Activated T-helper 17 cell treated with anti-CD3 and anti-CD28 coated beads, Interleukin-2, amount 50 U/mL, for 72 hours (primary cell): ENCODE results near the gene SLC22A16. TPM values are rescaled to one million over a fixed set of nuclear protein-coding genes. Genes with fewer than 3 reads are reported as not detected.
A peak's percentile ranks its signal among the peaks of the same experiment; 100 is the strongest.
"Not testable (repeated sequence)": the region's sequence is repeated elsewhere in the genome, so short reads cannot be mapped to it uniquely, and the experiment has no call there.

Experiments
- ATAC-seq: fragments of 150-1000 bp; cut with Tn5 transposase; replicated peaks from 2 replicates; pipeline ENCODE4 v1.10.0; 2021; ENCODE audit warnings: mild to moderate bottlenecking, moderate library complexity
- H3K27ac Mint-ChIP-seq: one replicate; pipeline ENCODE4 v1.8.0; 2022; ENCODE audit warnings: mixed read lengths
- H3K27me3 Mint-ChIP-seq: one replicate; pipeline ENCODE4 v1.8.0; 2022; ENCODE audit warnings: mixed read lengths
- H3K36me3 Mint-ChIP-seq: one replicate; pipeline ENCODE4 v1.8.0; 2022; ENCODE audit warnings: low read depth, mild to moderate bottlenecking, mixed read lengths
- H3K4me1 Mint-ChIP-seq: one replicate; pipeline ENCODE4 v1.8.0; 2022; ENCODE audit warnings: mixed read lengths
- H3K4me3 Mint-ChIP-seq: one replicate; pipeline ENCODE4 v1.8.0; 2022; ENCODE audit warnings: mild to moderate bottlenecking, mixed read lengths
- H3K9me3 Mint-ChIP-seq: one replicate; pipeline ENCODE4 v1.8.0; 2022; ENCODE audit warnings: mixed read lengths
- total RNA-seq, 2 donors: library from RNA; stranded (reverse); gene quantifications; one replicate each; pipeline ENCODE4 v1.2.3, GENCODE V29; 2022

Gene SLC22A16
- total RNA-seq, 2 donors from 2014 or later = not detected

DNA sequence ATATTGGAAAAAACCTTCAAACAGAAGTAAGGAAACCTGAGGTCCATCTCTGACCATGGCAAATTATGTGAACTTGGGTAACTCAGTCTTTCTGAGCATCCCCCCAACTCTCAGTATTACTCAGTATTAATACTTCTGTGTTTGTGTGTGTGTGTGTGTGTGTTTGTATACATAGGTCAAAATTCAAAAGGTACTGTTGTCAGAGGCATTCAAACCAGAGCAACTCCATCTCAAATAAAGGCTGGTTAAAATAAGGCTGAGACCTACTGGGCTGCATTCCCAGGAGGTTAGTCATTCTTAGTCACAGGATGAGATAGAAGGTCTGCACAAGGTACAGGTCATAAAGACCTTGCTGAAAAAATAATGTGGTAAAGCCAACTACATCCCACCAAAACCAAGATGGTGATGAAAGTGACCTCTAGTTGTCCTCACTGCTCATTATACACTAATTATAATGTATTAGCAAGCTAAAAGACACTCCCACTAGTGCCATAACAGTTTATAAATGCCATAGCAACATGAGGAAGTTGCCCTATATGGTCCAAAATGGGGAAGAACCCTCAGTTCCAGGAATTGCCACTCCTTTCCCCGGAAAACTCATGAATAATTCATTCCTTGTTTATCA lies 33.3 kb upstream of the SLC22A16 start:
- no peak overlapping the region for H3K4me3 Mint-ChIP-seq
- H3K27me3 Mint-ChIP-seq = peaks cover 16% of the 10 kb centered on the region
- H3K4me1 Mint-ChIP-seq = peaks cover 4% of the 10 kb centered on the region
- peak; percentile 78 for ATAC-seq
- no peaks in the 10 kb centered on the region for H3K36me3 Mint-ChIP-seq
- H3K27ac Mint-ChIP-seq = no peak overlapping the region
- H3K9me3 Mint-ChIP-seq = no peaks in the 10 kb centered on the region

DNA sequence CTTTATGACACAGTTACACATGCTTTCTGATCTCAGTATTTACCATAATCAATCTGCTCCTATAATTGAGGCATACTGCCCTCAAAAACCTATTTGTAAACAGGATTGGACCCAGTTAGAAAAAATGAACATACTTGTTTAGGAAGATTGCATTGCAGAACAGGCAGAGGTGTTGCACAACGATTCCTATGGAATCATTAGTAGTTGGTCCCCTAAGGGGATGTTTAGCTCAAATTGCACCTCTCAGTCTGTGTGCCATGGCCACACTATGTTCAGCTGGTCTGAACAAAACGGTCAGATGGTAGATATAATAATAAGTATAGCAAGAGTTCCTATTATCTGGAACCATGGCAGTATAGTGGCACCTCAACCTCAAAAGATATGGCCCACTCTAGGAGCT lies 28.5 kb upstream of the SLC22A16 start:
- H3K4me3 Mint-ChIP-seq, H3K4me1 Mint-ChIP-seq, H3K36me3 Mint-ChIP-seq, ATAC-seq, H3K9me3 Mint-ChIP-seq, H3K27ac Mint-ChIP-seq: not testable (repeated sequence)
- H3K27me3 Mint-ChIP-seq = peaks cover 16% of the 10 kb centered on the region

DNA sequence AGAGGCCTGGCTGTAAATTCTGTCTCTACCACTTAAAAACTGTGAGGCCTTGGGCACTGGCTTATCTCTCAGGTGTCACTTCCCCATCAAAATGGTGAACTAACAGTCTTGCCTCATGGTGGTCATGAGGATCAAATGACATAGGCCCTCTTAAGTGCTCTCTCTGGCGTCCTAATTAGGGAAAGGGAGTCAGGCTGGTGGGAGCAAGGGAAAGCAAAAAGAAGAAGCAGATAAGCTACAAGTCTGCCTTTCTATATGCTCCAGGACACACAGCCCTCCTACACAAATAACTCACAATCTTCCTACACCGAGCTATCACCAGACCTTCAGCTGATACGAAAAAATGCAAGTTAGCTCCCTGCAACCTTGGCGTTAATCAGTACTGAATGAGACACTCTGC lies 19.5 kb upstream of the SLC22A16 start:
- peaks cover 6% of the 10 kb centered on the region for H3K4me1 Mint-ChIP-seq
- no peaks in the 10 kb centered on the region for H3K36me3 Mint-ChIP-seq
- ATAC-seq = no peak
- no peaks in the 10 kb centered on the region for H3K9me3 Mint-ChIP-seq
- H3K27ac Mint-ChIP-seq = no peak overlapping the region
- no peak overlapping the region for H3K4me3 Mint-ChIP-seq
- peaks cover 25% of the 10 kb centered on the region for H3K27me3 Mint-ChIP-seq

DNA sequence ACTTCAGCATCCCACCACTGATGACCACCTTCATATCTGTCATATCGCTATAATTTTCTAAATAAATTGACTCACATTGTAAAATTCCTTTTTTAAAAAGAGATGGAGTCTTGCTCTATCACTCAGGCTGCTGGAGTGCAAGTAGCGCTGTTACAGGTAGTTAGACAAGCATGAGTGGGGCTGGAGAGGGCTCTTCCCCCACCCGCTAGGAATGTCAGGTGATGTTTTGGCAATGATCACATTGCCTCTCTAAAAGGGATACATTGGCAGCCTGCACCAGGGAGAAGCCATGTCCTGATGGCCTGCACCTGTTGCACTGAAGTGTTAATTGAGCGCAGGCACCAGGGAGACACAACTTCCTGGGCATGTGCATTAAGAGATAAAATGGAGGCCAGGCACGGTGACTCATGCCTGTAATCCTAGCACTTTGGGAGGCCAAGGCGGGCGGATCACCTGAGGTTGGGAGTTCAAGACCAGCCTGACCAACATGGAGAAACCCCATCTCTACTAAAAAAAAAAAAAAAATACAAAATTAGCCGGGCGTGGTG lies 16.9 kb upstream of the SLC22A16 start:
- Mint-ChIP-seq H3K4me3 (no peak overlapping the region), H3K4me1 (peaks cover 6% of the 10 kb centered on the region)

DNA sequence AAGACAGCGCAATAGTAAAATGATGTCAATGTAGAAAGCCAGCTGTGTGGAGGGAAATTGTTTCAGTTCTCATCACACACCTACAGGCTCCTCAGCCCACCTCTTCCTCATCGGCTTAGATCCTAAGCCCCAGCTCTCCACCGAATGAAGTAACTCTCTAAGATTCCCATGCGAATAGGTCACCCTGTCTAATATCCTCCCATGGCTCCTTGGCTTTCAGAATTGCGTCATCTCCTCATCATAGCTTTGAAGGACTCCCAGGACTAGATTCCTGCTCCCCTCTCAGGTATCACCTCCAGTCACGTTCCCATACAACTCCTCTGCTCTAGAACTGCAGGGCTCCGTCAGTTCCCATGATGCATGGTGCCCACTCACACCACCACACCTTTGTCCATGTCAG lies 16.2 kb upstream of the SLC22A16 start:
- H3K27me3 Mint-ChIP-seq = peaks cover 25% of the 10 kb centered on the region
- no peaks in the 10 kb centered on the region for H3K9me3 Mint-ChIP-seq
- H3K27ac Mint-ChIP-seq = no peak overlapping the region
- peaks cover 6% of the 10 kb centered on the region for H3K4me1 Mint-ChIP-seq
- no peaks in the 10 kb centered on the region for H3K36me3 Mint-ChIP-seq
- peak; percentile 60 for ATAC-seq
- H3K4me3 Mint-ChIP-seq = no peak overlapping the region

More for the DNA sequence above, 16.9 kb upstream of the SLC22A16 start:
- no peak for ATAC-seq
- H3K9me3 Mint-ChIP-seq = no peaks in the 10 kb centered on the region
- no peak overlapping the region for H3K27ac Mint-ChIP-seq
- no peaks in the 10 kb centered on the region for H3K36me3 Mint-ChIP-seq
- peaks cover 25% of the 10 kb centered on the region for H3K27me3 Mint-ChIP-seq

GRCh38 chr6:110491644-110492317 lies 15.4 kb upstream of the SLC22A16 start:
- Mint-ChIP-seq H3K27me3 (peaks cover 26% of the 10 kb centered on the region), H3K36me3 (no peaks in the 10 kb centered on the region), H3K9me3 (no peaks in the 10 kb centered on the region), H3K27ac (no peak overlapping the region), H3K4me1 (peaks cover 6% of the 10 kb centered on the region), H3K4me3 (no peak overlapping the region)
- ATAC-seq = peak; percentile 63

DNA sequence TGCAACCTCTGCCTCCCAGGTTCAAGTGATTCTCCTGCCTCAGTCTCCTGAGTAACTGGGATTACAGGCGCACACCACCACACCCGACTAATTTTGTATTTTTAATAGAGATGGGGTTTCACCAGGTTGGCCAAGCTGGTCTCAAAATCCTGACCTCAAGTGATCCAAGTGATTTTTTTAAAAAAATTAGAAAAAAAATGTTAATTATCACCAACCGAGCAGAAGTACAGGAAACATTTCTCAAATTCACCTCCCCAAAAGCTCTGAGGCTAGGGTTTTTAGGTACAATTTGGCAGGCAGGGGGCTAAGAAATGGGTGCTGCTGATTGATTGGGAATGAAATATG lies 14.9 kb upstream of the SLC22A16 start:
- Mint-ChIP-seq H3K4me3 (no peak overlapping the region), H3K27me3 (peaks cover 28% of the 10 kb centered on the region), H3K27ac (no peak overlapping the region), H3K36me3 (no peaks in the 10 kb centered on the region), H3K4me1 (peaks cover 6% of the 10 kb centered on the region), H3K9me3 (no peaks in the 10 kb centered on the region)
- ATAC-seq = no peak

DNA sequence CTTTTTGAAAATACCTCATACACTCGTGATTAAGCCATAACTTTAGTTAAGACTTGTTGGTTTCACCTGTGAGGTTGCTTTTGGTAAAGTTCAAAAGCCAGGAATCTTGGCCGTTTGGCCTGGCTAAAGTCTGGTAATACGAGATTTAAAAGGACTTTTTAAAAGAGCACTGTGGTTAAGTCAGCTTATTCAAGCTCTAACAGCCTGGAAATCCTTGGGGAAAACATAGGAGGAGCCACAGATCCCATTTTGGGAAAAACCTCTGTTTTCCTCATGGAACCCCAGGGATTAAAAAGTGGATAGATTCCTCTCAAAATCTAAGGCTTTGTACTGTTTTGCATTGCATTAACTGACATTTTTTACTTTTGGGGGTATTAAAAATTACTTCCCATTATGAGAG lies 13.7 kb upstream of the SLC22A16 start:
- no peak overlapping the region for H3K27ac Mint-ChIP-seq
- peaks cover 35% of the 10 kb centered on the region for H3K27me3 Mint-ChIP-seq
- ATAC-seq = no peak
- no peaks in the 10 kb centered on the region for H3K9me3 Mint-ChIP-seq
- peaks cover 6% of the 10 kb centered on the region for H3K4me1 Mint-ChIP-seq
- H3K4me3 Mint-ChIP-seq = no peak overlapping the region
- H3K36me3 Mint-ChIP-seq = no peaks in the 10 kb centered on the region

DNA sequence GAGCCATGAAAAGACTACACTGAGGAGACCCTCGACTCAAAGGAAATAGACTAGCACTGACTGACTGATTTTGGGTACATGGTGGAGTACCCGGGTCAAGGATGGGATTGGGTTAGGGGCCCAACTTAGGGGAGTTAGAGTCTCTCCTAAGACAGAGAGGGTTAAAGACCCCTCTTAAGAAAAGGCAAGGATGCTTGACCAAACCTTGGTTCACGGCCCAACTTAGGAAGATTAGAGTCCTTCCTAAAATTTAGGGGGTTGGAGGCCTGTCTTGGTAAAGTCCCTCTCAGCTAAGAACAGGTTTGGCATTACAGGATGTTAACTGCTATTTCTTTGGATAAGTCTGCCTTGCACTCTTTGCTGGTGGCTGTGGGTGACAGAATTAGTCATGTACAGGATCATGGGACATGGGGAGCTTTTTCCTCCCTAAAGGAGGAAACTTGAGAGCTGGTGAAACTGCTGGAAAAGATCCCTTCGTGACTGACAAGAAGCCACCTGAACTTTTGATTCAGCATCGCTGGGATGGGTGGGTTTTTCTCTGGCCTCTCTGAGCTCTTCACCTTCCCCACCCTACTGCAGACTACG lies 12.3 kb upstream of the SLC22A16 start:
- Mint-ChIP-seq H3K27me3 (peaks cover 35% of the 10 kb centered on the region), H3K4me3 (no peak overlapping the region), H3K27ac (no peak overlapping the region), H3K9me3 (no peaks in the 10 kb centered on the region), H3K36me3 (no peaks in the 10 kb centered on the region), H3K4me1 (peaks cover 6% of the 10 kb centered on the region)
- no peak for ATAC-seq

DNA sequence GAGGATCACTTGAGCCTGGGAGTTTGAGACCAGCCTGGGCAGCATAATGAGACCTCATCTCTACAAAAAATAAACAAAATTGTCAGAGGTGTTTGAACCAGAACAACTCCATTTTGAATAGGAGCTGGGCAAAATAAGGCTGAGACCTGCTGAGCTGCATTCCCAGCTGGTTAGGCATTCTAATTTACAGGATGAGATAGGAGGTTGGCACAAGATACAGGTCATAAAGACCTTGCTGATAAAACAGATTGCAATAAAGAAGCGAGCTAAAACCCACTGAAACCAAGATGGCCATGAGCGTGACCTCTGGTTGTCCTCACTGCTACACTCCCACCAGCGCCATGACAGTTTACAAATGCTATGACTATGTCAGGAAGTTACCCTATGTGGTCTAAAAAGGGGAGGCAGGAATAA lies 11.6 kb upstream of the SLC22A16 start:
- not testable (repeated sequence) for H3K9me3 Mint-ChIP-seq, H3K27ac Mint-ChIP-seq, ATAC-seq, H3K4me1 Mint-ChIP-seq, H3K36me3 Mint-ChIP-seq, H3K4me3 Mint-ChIP-seq
- peaks cover 32% of the 10 kb centered on the region for H3K27me3 Mint-ChIP-seq

DNA sequence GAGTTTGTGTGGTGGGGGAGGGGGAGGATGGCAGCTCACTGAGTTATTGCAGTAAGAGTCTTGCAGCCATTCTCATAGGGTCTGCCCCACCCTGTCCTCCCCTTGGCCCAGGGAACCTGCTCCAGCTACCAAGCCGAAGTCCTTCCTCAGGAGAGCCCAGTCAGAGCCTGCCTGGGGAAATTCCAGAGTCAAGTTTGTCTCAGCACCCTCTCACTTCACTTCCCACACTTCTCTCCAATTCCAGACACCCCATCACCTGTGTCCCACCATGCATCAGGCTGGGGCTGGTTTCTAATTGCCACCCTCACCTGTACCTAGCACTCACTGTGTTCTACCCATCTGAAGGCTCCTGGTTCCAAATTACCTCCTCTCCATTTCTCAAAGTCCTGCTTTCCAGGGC lies 10.3 kb upstream of the SLC22A16 start:
- H3K4me3 Mint-ChIP-seq = no peak overlapping the region
- no peaks in the 10 kb centered on the region for H3K9me3 Mint-ChIP-seq
- no peaks in the 10 kb centered on the region for H3K36me3 Mint-ChIP-seq
- H3K4me1 Mint-ChIP-seq = no peaks in the 10 kb centered on the region
- H3K27me3 Mint-ChIP-seq = peaks cover 26% of the 10 kb centered on the region
- ATAC-seq = no peak
- H3K27ac Mint-ChIP-seq = no peak overlapping the region

DNA sequence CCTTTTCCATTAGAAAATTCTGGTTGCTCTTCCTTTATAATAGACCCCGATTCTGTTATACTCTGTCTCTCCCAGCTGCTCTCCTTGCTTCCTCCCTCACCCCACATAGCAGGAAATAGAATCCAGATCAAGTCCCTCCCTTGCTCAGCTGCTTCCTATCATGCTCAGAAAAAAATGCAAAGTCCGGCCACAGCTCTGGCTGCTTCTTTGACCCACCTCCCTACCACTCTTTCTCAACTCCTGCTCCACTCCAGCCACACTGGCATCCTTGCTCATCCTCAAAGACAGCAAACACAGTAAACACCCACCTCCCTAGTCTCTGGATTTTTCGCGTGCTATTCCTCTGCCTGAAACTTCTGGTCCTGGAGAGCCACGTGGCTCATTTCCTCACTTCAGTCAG lies 9.1 kb upstream of the SLC22A16 start:
- H3K27me3 Mint-ChIP-seq = peaks cover 22% of the 10 kb centered on the region
- no peaks in the 10 kb centered on the region for H3K9me3 Mint-ChIP-seq
- no peak overlapping the region for H3K27ac Mint-ChIP-seq

DNA sequence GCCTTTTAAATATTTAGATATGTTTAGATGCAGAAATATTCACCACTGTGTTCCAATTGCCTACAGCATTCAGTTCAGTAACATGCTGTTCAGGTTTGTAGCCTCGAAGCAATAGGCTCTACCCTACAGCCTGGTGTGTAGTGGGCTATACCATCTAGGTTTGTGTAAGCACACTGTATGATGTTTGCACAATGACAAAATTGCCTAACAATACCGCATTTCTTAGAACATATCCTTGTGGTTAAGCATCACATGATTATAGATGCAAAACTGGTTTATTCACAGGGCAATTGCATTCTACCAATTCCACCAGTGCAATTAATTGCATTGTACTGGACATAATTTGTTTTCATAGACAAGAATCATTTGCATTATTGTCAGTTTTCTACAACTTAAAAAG lies 7.9 kb upstream of the SLC22A16 start:
- Mint-ChIP-seq H3K9me3 (no peaks in the 10 kb centered on the region), H3K36me3 (no peaks in the 10 kb centered on the region), H3K4me3 (no peak overlapping the region), H3K27me3 (peaks cover 22% of the 10 kb centered on the region), H3K27ac (no peak overlapping the region), H3K4me1 (no peaks in the 10 kb centered on the region)
- no peak for ATAC-seq

More for the DNA sequence above, 9.1 kb upstream of the SLC22A16 start:
- no peak overlapping the region for H3K4me3 Mint-ChIP-seq
- H3K4me1 Mint-ChIP-seq = no peaks in the 10 kb centered on the region
- no peak for ATAC-seq
- no peaks in the 10 kb centered on the region for H3K36me3 Mint-ChIP-seq

DNA sequence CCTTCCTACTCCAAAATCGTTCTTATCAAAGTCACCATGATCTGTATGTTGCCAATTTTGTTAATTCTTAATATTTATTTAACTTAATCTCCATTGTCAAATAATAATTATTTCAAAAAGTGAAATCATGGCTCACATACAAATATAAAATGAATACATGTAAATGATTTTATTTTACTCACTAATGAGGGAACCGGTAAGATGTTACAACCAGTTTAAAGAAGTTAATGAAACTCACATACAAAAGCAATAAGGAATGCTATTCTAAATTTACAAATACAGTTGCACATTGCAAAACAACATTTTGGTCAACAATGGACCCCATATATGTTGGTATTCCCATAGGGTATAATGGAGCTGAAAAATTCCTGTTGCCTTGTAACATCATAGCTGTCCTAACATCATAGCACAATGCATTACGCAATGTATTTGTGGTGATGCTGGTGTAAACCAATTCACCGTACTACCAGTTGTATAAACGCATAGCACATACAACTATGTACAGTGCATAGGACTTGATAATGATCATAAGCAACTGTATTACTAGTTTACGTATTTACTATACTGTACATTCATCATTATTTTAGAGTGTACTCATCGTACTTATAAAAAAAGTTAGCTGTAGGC lies 6.5 kb upstream of the SLC22A16 start:
- H3K27me3 Mint-ChIP-seq = peaks cover 26% of the 10 kb centered on the region
- no peaks in the 10 kb centered on the region for H3K4me1 Mint-ChIP-seq
- no peak overlapping the region for H3K4me3 Mint-ChIP-seq
- no peak overlapping the region for H3K27ac Mint-ChIP-seq
- H3K9me3 Mint-ChIP-seq = no peaks in the 10 kb centered on the region
- H3K36me3 Mint-ChIP-seq = no peaks in the 10 kb centered on the region
- no peak for ATAC-seq

DNA sequence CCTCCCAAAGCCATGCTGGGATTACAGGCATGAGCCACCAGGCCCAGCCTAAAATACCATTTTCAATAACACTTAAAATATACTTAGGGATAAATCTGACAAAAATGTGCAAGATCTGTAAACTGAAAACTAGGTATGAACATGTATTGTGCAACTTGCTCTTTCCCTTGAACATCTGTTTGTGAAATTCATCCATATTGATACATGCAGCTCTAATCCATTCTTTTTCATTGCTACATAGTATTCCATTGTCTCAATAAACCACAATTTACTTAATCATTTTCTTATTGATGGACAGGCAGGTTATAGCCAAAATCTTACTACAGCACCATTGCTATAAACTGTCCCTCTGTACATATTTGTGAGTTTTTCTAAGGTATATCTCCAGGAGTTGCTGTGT lies 4.7 kb upstream of the SLC22A16 start:
- no peak for ATAC-seq
- H3K9me3 Mint-ChIP-seq = no peaks in the 10 kb centered on the region

More for the DNA sequence above, 4.7 kb upstream of the SLC22A16 start:
- H3K27me3 Mint-ChIP-seq = peaks cover 19% of the 10 kb centered on the region
- no peaks in the 10 kb centered on the region for H3K4me1 Mint-ChIP-seq
- no peak overlapping the region for H3K27ac Mint-ChIP-seq
- no peaks in the 10 kb centered on the region for H3K36me3 Mint-ChIP-seq
- no peak overlapping the region for H3K4me3 Mint-ChIP-seq
